ENCODE measurements around the gene F2RL1. TPM values are rescaled to one million over a fixed set of nuclear protein-coding genes. Genes with fewer than 3 reads are reported as not detected.

Gene F2RL1
- total RNA-seq, 1 experiment from 2014 or later, result 23.0 TPM

DNA sequence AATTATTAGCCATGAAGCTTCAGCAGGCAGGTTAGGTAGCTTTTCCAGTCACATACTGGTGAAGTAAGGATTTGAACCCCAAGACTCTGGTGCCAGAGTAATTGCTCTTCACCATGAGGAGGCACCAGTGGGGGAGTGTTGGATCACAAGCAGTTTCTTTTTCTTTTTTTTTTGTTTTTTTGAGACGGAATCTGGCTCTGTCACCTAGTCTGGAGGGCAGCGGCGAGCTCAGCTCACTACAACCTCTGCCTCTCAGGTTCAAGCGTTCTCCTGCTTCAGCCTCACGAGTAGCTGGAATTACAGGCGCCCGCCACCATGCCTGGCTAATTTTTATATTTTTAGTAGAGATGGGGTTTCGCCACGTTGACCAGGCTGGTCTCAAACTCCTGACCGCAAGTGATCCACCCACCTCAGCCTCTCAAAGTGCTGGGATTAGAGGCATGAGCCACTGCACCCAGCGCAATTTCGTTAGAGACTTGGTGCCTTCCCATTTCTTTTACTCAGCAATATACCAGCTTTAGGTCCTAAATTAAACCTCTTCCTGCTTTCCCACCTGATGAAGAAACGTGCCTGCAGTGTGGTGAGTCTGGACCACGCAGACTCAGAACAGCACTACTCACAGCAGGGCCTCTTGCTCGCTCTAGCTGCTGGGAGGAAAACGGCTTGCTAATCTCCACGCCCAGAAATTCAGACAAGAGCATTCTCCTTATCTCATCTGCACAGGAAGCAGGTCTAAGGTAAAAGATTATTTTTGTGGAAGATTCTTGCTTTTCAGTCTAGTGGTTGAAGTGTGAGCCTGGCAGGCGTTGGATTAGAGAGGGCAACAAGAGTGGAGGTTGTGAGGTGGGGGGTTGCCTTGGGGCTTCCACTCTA lies 30.8 kb downstream of the F2RL1 start, which contains the start of gene S100Z:
Gene S100Z, plus strand, starts transcription at position 596 of the 873 bp plus-strand sequence. CDS start 25,346 bp downstream, outside the sequence.
- H3K79me1 ChIP-seq (ENCODE audit: insufficient read depth, low read depth, low read length, poor library complexity, severe bottlenecking), result no peaks in the 10 kb centered on the region

More for the DNA sequence above, 30.8 kb downstream of the F2RL1 start, which contains the start of gene S100Z:
- H3K9me3 ChIP-seq (ENCODE audit: control insufficient read depth, low read depth, low read length), result peaks cover 2% of the 10 kb centered on the region
- H3K27ac ChIP-seq (ENCODE audit: insufficient read length, low read depth, low read length), result no peak within 1 kb of the TSS
- no peak within 1 kb of the TSS for H4K91ac ChIP-seq (ENCODE audit: insufficient read length, low read depth, low read length)
- no peak within 1 kb of the TSS for H2BK15ac ChIP-seq (ENCODE audit: low read depth, low read length)
- H3K23me2 ChIP-seq (ENCODE audit: insufficient read length, low read depth, low read length, poor library complexity, severe bottlenecking), result no peaks in the 10 kb centered on the region
- no peak within 1 kb of the TSS for H3K4me2 ChIP-seq (ENCODE audit: insufficient read depth, insufficient read length, low read length)
- H3K14ac ChIP-seq (ENCODE audit: insufficient read depth, low read length), result no peak within 1 kb of the TSS
- no peaks in the 10 kb centered on the region for H4K20me1 ChIP-seq (ENCODE audit: control insufficient read depth, insufficient read depth, insufficient read length)
- TF ChIP-seq, protein P1, sequence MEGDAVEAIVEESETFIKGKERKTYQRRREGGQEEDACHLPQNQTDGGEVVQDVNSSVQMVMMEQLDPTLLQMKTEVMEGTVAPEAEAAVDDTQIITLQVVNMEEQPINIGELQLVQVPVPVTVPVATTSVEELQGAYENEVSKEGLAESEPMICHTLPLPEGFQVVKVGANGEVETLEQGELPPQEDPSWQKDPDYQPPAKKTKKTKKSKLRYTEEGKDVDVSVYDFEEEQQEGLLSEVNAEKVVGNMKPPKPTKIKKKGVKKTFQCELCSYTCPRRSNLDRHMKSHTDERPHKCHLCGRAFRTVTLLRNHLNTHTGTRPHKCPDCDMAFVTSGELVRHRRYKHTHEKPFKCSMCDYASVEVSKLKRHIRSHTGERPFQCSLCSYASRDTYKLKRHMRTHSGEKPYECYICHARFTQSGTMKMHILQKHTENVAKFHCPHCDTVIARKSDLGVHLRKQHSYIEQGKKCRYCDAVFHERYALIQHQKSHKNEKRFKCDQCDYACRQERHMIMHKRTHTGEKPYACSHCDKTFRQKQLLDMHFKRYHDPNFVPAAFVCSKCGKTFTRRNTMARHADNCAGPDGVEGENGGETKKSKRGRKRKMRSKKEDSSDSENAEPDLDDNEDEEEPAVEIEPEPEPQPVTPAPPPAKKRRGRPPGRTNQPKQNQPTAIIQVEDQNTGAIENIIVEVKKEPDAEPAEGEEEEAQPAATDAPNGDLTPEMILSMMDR (conservative IDR thresholded peaks at IDR 0.05), result no peak
- Mint-ChIP-seq H3K9me3 (peaks cover 17 to 19% of the 10 kb centered on the region in 2 experiments), H3K36me3 (ENCODE audit: insufficient read depth in 1 of 3, low read depth in 3 of 3) (peaks cover 1 to 21% (median 10%) of the 10 kb centered on the region in 3 experiments; a peak in 6 of 7 replicates), H3K4me3 (no peak within 1 kb of the TSS), H3K4me1 (peaks cover 8 to 10% of the 10 kb centered on the region in 2 experiments), H3K27me3 (ENCODE audit: low read depth) (no peaks in the 10 kb centered on the region; the same call in 1 of the 2 replicates), H3K27ac (no peak within 1 kb of the TSS)
- H3K27me3 ChIP-seq (ENCODE audit: insufficient read depth, low read length), result no peaks in the 10 kb centered on the region
- WGBS (ENCODE audit: extremely low coverage, insufficient read length, low lambda C conversion rate), result no CpG with 5 or more reads among the region's 18 CpGs
- no peak within 1 kb of the TSS for H3K56ac ChIP-seq (ENCODE audit: insufficient read length, low read depth, low read length)
- no peak within 1 kb of the TSS for H3K18ac ChIP-seq (ENCODE audit: insufficient read length, low read depth, low read length)
- no peak within 1 kb of the TSS for H3K4ac ChIP-seq (ENCODE audit: low read depth, low read length)
- no peak within 1 kb of the TSS for H3K23ac ChIP-seq (ENCODE audit: insufficient read length, low read depth, low read length)
- no peak within 1 kb of the TSS for H2AFZ ChIP-seq (ENCODE audit: low read length)
- H3K4me1 ChIP-seq (ENCODE audit: insufficient read depth, low read length), result no peaks in the 10 kb centered on the region
- no peak within 1 kb of the TSS for H3T11ph ChIP-seq (ENCODE audit: low read length)
- H2BK20ac ChIP-seq (ENCODE audit: low read depth, low read length, poor library complexity, severe bottlenecking), result no peak within 1 kb of the TSS
- no peak within 1 kb of the TSS for H2BK5ac ChIP-seq (ENCODE audit: insufficient read length, low read length)
- H2BK120ac ChIP-seq (ENCODE audit: low read depth, low read length, poor library complexity, severe bottlenecking), result no peak within 1 kb of the TSS
- no peaks in the 10 kb centered on the region for H3K79me2 ChIP-seq (ENCODE audit: insufficient read depth, low read length)
- H3K9ac ChIP-seq (ENCODE audit: extremely low read depth, insufficient read length, low read length), result no peak within 1 kb of the TSS
- no peak for DNase-seq
- H4K5ac ChIP-seq (ENCODE audit: insufficient read length, low read depth, low read length), result no peak within 1 kb of the TSS
- no peak within 1 kb of the TSS for H4K8ac ChIP-seq (replicated peaks; ENCODE audit: insufficient read length, low read depth, low read length)
- H2AK5ac ChIP-seq (ENCODE audit: insufficient read length, low read length), result no peak within 1 kb of the TSS
- no peak within 1 kb of the TSS for H2BK12ac ChIP-seq (ENCODE audit: insufficient read length, low read depth, low read length)
